GM19035 (cell line): ENCODE results near the gene HLA-DOB.

Experiments
- ATAC-seq: cut with Tn5 transposase; IDR thresholded peaks from one replicate; pipeline ENCODE4 v1.9.1; 2021; ENCODE audit not compliant: unreplicated experiment

The HLA-DOB gene

GRCh38 chr6:32816746-32817204 is at the start of gene HLA-DOB:
Gene HLA-DOB, minus strand, starts transcription at chr6:32817002. Its CDS starts 51 bp downstream, at chr6:32816951.
- peak; percentile 58 for ATAC-seq

GRCh38 chr6:32865724-32866443 is 49.1 kb upstream of the HLA-DOB start:
- ATAC-seq = no peak

GRCh38 chr6:32862725-32863124 is 45.9 kb upstream of the HLA-DOB start:
- no peak for ATAC-seq

- no peak for ATAC-seq
Observed at GRCh38 chr6:32860674-32861073, 43.9 kb upstream of the HLA-DOB start.

GRCh38 chr6:32858194-32858593 is 41.4 kb upstream of the HLA-DOB start:
- no peak for ATAC-seq

GRCh38 chr6:32857156-32857891 is 40.5 kb upstream of the HLA-DOB start:
- ATAC-seq = no peak

- ATAC-seq = no peak
Observed at GRCh38 chr6:32855467-32856174, 38.8 kb upstream of the HLA-DOB start.

GRCh38 chr6:32854376-32855178 is 37.8 kb upstream of the HLA-DOB start:
- peak; percentile 10 for ATAC-seq

- ATAC-seq = peak; percentile 81
Observed at GRCh38 chr6:32853541-32854375, 37.0 kb upstream of the HLA-DOB start, which contains the start of the genes PSMB9 and TAP1. Gene PSMB9, plus strand, starts transcription at chr6:32854192. Its CDS starts 38 bp downstream, at chr6:32854230. Gene TAP1, minus strand, starts transcription at chr6:32853704. Its CDS starts 68 bp downstream, at chr6:32853636.

- peak; percentile 24 for ATAC-seq
Observed at GRCh38 chr6:32852844-32853540, 36.2 kb upstream of the HLA-DOB start.

- no peak for ATAC-seq
Observed at GRCh38 chr6:32852018-32852843, 35.4 kb upstream of the HLA-DOB start.

- ATAC-seq = no peak
Observed at GRCh38 chr6:32851025-32851424, 34.2 kb upstream of the HLA-DOB start.

- ATAC-seq = no peak
Observed at GRCh38 chr6:32849126-32849525, 32.3 kb upstream of the HLA-DOB start.

GRCh38 chr6:32847795-32848194 is 31.0 kb upstream of the HLA-DOB start:
- no peak for ATAC-seq

- ATAC-seq = no peak
Observed at GRCh38 chr6:32847004-32847403, 30.2 kb upstream of the HLA-DOB start.

- no peak for ATAC-seq
Observed at GRCh38 chr6:32845384-32845884, 28.6 kb upstream of the HLA-DOB start.

GRCh38 chr6:32844839-32845383 is 28.1 kb upstream of the HLA-DOB start:
- ATAC-seq = no peak
